Neural cell (in vitro differentiated cells): ENCODE data around the gene LELP1. TPM values are rescaled to one million over a fixed set of nuclear protein-coding genes. Genes with fewer than 3 reads are reported as not detected.

Experiments used
- H2AFZ ChIP-seq: fragments of 200-600, 300-800 bp; sonication (generic), shearing (Covaris generic); 2 replicates; pipeline ENCODE4 v1.6.0; 2014; ENCODE audit warnings: low read depth, mild to moderate bottlenecking, antibody characterized with exemption, low read length, moderate library complexity
- H3F3A ChIP-seq: fragments of 200-600 bp; shearing (Covaris generic); 2 replicates; pipeline ENCODE4 v1.6.1; 2016; ENCODE audit warnings: mild to moderate bottlenecking, moderate library complexity, mixed read lengths, antibody characterized with exemption, low read length; ENCODE audit not compliant: insufficient read depth, poor library complexity, severe bottlenecking
- H3K27ac ChIP-seq: fragments of 200-600, 300-800 bp; sonication (generic), shearing (Covaris generic); 2 replicates; pipeline ENCODE4 v1.5.1; 2014; ENCODE audit warnings: mild to moderate bottlenecking, low read length, moderate library complexity
- H3K27me3 ChIP-seq: fragments of 300-800, 200-600 bp; sonication (generic), shearing (Covaris generic); 2 replicates; pipeline ENCODE4 v1.6.0; 2014; ENCODE audit warnings: mild to moderate bottlenecking, low read depth, low read length, moderate library complexity; ENCODE audit not compliant: insufficient read depth
- H3K36me3 ChIP-seq: fragments of 300-800, 200-600 bp; sonication (generic), shearing (Covaris generic); 2 replicates; pipeline ENCODE4 v1.5.1; 2014; ENCODE audit warnings: mild to moderate bottlenecking, antibody characterized with exemption, low read length, moderate library complexity; ENCODE audit not compliant: insufficient read depth
- H3K4me2 ChIP-seq: fragments of 300-800, 200-600 bp; sonication (generic), shearing (Covaris generic); 2 replicates; pipeline ENCODE4 v1.6.0; 2014; ENCODE audit warnings: mild to moderate bottlenecking, low read length
- H3K4me3 ChIP-seq: fragments of 300-800, 200-600 bp; sonication (generic), shearing (Covaris generic); 2 replicates; pipeline ENCODE4 v1.5.1; 2014; ENCODE audit warnings: mild to moderate bottlenecking, low read length, moderate library complexity
- H3K79me2 ChIP-seq: fragments of 200-600 bp; shearing (Covaris generic); replicated peaks from 2 replicates; pipeline ENCODE4 v1.6.0; 2014; ENCODE audit warnings: mild to moderate bottlenecking, low read length, moderate library complexity; ENCODE audit not compliant: insufficient read depth
- H3K9ac ChIP-seq: fragments of 300-800, 200-600 bp; sonication (generic), shearing (Covaris generic); 2 replicates; pipeline ENCODE4 v1.6.1; 2016; ENCODE audit warnings: mild to moderate bottlenecking, low read length, mixed read lengths
- H3K9me2 ChIP-seq: fragments of 200-600 bp; shearing (Covaris generic); 2 replicates; pipeline ENCODE4 v1.6.1; 2016; ENCODE audit warnings: mild to moderate bottlenecking, low read length, mixed read lengths; ENCODE audit not compliant: insufficient read depth
- H3K9me3 ChIP-seq: fragments of 200-600, 300-800 bp; sonication (generic), shearing (Covaris generic); 2 replicates; pipeline ENCODE4 v1.6.1; 2016; ENCODE audit warnings: mild to moderate bottlenecking, mixed run types, low read length, moderate library complexity, mixed read lengths
- H4K20me1 ChIP-seq: fragments of 200-600 bp; shearing (Covaris generic); 2 replicates; pipeline ENCODE4 v1.6.1; 2016; ENCODE audit warnings: mild to moderate bottlenecking, mixed run types; ENCODE audit not compliant: insufficient read depth
- CTCF ChIP-seq: fragments of 450-650 bp; IDR thresholded peaks from 2 replicates; pipeline ENCODE4 v1.5.1; 2014; ENCODE audit warnings: antibody characterized with exemption, mild to moderate bottlenecking, moderate library complexity; ENCODE audit not compliant: poor library complexity, severe bottlenecking
- EP300 ChIP-seq: fragments of 450-650 bp; conservative IDR thresholded peaks from 2 replicates; pipeline ENCODE4 v1.6.1; 2014; ENCODE audit warnings: antibody characterized with exemption, mild to moderate bottlenecking, moderate library complexity; ENCODE audit not compliant: poor library complexity, severe bottlenecking
- EZH2 ChIP-seq: fragments of 200-600, 300-800 bp; shearing (Covaris generic), sonication (generic); IDR thresholded peaks from 2 replicates; pipeline ENCODE4 v1.6.1; 2014; ENCODE audit warnings: antibody characterized with exemption, low read length, borderline replicate concordance, mild to moderate bottlenecking; ENCODE audit not compliant: insufficient read depth, poor library complexity, severe bottlenecking
- MXI1 ChIP-seq: fragments of 450-650 bp; conservative IDR thresholded peaks from 2 replicates; pipeline ENCODE4 v1.6.1; 2014; ENCODE audit warnings: antibody characterized with exemption, mild to moderate bottlenecking; ENCODE audit not compliant: poor library complexity, severe bottlenecking
- POLR2AphosphoS5 ChIP-seq: IDR thresholded peaks from 2 replicates; pipeline ENCODE4 v1.6.1; 2012
- RAD21 ChIP-seq: fragments of 450-650 bp; conservative IDR thresholded peaks from 2 replicates; pipeline ENCODE4 v1.6.1; 2014; ENCODE audit warnings: antibody characterized with exemption, mild to moderate bottlenecking, moderate library complexity
- SMC3 ChIP-seq: fragments of 450-650 bp; conservative IDR thresholded peaks from 2 replicates; pipeline ENCODE4 v1.6.1; 2014; ENCODE audit warnings: antibody characterized with exemption, mild to moderate bottlenecking, moderate library complexity; ENCODE audit not compliant: poor library complexity
- TAF1 ChIP-seq: IDR thresholded peaks from 2 replicates; pipeline ENCODE4 v1.6.1; 2012; ENCODE audit warnings: low read depth
- polyA plus RNA-seq: library from polyadenylated mRNA; depleted of rRNA; stranded (reverse); fragments of >200 nt; gene quantifications from 2 replicates; pipeline ENCODE4 v1.2.3, GENCODE V29; 2014
- TF ChIP-seq, protein P1 (sequence below): IDR thresholded peaks from 2 replicates; pipeline ENCODE4 v1.6.1; 2012; ENCODE audit warnings: borderline replicate concordance

LELP1 gene
- polyA plus RNA-seq, 1 donor from 2014 or later = not detected

GRCh38 chr1:153231363-153231762, 28.1 kb downstream of the LELP1 start:
- TF ChIP-seq SMC3 = no peak
- TF ChIP-seq EP300 = no peak
- no peak for TF ChIP-seq POLR2AphosphoS5
- no peak for TF ChIP-seq RAD21
- no peak for TF ChIP-seq CTCF
- Histone ChIP-seq H3K27ac (no peak overlapping the region), H3K36me3 (no peaks in the 10 kb centered on the region), H3F3A (no peaks in the 10 kb centered on the region), H4K20me1 (no peaks in the 10 kb centered on the region), H3K9ac (no peak overlapping the region), H3K4me2 (no peak overlapping the region), H3K9me2 (no peaks in the 10 kb centered on the region), H3K4me3 (no peak overlapping the region), H2AFZ (no peak overlapping the region), H3K79me2 (no peaks in the 10 kb centered on the region), H3K9me3 (no peaks in the 10 kb centered on the region), H3K27me3 (no peaks in the 10 kb centered on the region)

- no peaks in the 10 kb centered on the region for H3K36me3 ChIP-seq
Measured at GRCh38 chr1:153231785-153232184, 28.6 kb downstream of the LELP1 start.

More at GRCh38 chr1:153231785-153232184, 28.6 kb downstream of the LELP1 start:
- Histone ChIP-seq H3K9ac (no peak overlapping the region), H4K20me1 (no peaks in the 10 kb centered on the region), H3K27ac (no peak overlapping the region), H3K4me2 (no peak overlapping the region), H3K79me2 (no peaks in the 10 kb centered on the region), H3F3A (no peaks in the 10 kb centered on the region), H3K9me2 (no peaks in the 10 kb centered on the region), H3K9me3 (no peaks in the 10 kb centered on the region), H3K4me3 (no peak overlapping the region), H3K27me3 (no peaks in the 10 kb centered on the region), H2AFZ (no peak overlapping the region)
- TF ChIP-seq MXI1 (no peak), EP300 (no peak), SMC3 (no peak), RAD21 (no peak), CTCF (no peak), TAF1 (no peak), POLR2AphosphoS5 (no peak), EZH2 (no peak)
- TF ChIP-seq, protein P1, sequence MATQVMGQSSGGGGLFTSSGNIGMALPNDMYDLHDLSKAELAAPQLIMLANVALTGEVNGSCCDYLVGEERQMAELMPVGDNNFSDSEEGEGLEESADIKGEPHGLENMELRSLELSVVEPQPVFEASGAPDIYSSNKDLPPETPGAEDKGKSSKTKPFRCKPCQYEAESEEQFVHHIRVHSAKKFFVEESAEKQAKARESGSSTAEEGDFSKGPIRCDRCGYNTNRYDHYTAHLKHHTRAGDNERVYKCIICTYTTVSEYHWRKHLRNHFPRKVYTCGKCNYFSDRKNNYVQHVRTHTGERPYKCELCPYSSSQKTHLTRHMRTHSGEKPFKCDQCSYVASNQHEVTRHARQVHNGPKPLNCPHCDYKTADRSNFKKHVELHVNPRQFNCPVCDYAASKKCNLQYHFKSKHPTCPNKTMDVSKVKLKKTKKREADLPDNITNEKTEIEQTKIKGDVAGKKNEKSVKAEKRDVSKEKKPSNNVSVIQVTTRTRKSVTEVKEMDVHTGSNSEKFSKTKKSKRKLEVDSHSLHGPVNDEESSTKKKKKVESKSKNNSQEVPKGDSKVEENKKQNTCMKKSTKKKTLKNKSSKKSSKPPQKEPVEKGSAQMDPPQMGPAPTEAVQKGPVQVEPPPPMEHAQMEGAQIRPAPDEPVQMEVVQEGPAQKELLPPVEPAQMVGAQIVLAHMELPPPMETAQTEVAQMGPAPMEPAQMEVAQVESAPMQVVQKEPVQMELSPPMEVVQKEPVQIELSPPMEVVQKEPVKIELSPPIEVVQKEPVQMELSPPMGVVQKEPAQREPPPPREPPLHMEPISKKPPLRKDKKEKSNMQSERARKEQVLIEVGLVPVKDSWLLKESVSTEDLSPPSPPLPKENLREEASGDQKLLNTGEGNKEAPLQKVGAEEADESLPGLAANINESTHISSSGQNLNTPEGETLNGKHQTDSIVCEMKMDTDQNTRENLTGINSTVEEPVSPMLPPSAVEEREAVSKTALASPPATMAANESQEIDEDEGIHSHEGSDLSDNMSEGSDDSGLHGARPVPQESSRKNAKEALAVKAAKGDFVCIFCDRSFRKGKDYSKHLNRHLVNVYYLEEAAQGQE = no peak
